H7 (cell line): ENCODE results near the gene CDO1. TPM values are rescaled to one million over a fixed set of nuclear protein-coding genes. Genes with fewer than 3 reads are reported as not detected.
"Not testable (repeated sequence)": the region's sequence is repeated elsewhere in the genome, so short reads cannot be mapped to it uniquely, and the experiment has no call there.

Experiments
- DNase-seq: peaks from one replicate; pipeline ENCODE4 v3.0.0; 2012
- H3K27me3 ChIP-seq: 2 replicates; pipeline ENCODE4 v1.6.0; 2011; ENCODE audit warnings: mild to moderate bottlenecking, low read length; ENCODE audit not compliant: control insufficient read depth, insufficient read depth
- H3K36me3 ChIP-seq: replicated peaks from 2 replicates; pipeline ENCODE4 v1.5.1; 2011; ENCODE audit warnings: low read length; ENCODE audit not compliant: control insufficient read depth, insufficient read depth
- H3K4me3 ChIP-seq: 2 replicates; pipeline ENCODE4 v1.5.1; 2011; ENCODE audit warnings: low read depth, mild to moderate bottlenecking, control low read depth, low read length, moderate library complexity; ENCODE audit not compliant: insufficient read depth
- total RNA-seq: library from RNA; depleted of rRNA; stranded (reverse); fragments of >200 nt; shearing (Covaris generic); gene quantifications from 2 replicates; pipeline ENCODE4 v1.2.3, GENCODE V29; 2014

Gene CDO1
- total RNA-seq, 1 experiment from 2014 or later = 9.2 TPM

GRCh38 chr5:115815006-115815692 is 1.3 kb downstream of the CDO1 start:
- peak; percentile 7 for DNase-seq
- no peaks in the 10 kb centered on the region for H3K36me3 ChIP-seq
- H3K27me3 ChIP-seq = peaks cover 41% of the 10 kb centered on the region
- H3K4me3 ChIP-seq = peak overlapping the region; percentile 62

DNA sequence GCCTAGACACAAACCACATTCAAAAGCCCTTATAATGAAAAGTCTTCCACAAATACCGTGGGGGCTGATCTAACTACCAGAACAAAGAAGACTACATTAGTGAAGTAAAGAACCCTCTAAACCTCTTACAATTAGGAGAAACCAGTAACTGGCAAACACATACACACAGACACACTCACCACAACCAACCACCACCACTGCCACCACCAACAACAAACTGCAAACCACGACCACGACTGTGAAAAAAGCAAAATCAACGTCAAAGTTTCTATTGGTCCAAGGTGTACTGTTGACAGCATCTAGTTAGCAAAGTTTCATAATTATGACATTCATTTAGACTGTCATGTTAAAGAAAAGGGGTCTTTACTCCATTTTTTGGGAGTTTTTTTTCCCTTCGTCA is 2.7 kb downstream of the CDO1 start:
- Histone ChIP-seq H3K27me3 (peaks cover 41% of the 10 kb centered on the region), H3K4me3 (no peak overlapping the region), H3K36me3 (no peaks in the 10 kb centered on the region)
- DNase-seq = no peak

GRCh38 chr5:115812372-115812771 is 4.1 kb downstream of the CDO1 start:
- no peak overlapping the region for H3K4me3 ChIP-seq
- H3K27me3 ChIP-seq = peaks cover 36% of the 10 kb centered on the region

DNA sequence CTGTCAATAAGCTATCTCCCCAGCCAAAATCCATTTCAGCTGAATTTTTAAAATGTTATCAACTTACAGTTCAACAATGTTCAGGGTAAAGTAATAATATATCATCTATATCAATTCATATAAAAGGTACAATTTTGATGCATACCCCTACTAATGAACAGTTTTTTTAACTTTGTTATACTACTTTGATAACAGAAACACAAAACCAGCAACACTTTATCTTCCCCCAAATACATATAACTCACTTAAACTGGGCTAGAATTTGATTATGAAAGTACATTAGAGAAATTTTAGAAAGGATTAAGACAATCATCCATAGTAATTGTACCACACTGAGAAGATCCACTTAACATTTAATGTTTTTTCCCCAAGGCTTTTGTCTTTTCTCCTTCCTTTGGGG is 5.1 kb downstream of the CDO1 start:
- H3K4me3 ChIP-seq = no peak overlapping the region
- H3K36me3 ChIP-seq = no peaks in the 10 kb centered on the region
- DNase-seq = no peak
- H3K27me3 ChIP-seq = peaks cover 29% of the 10 kb centered on the region

More at GRCh38 chr5:115812372-115812771, 4.1 kb downstream of the CDO1 start:
- no peak for DNase-seq
- no peaks in the 10 kb centered on the region for H3K36me3 ChIP-seq

- DNase-seq = no peak
- no peak overlapping the region for H3K4me3 ChIP-seq
- H3K27me3 ChIP-seq = peaks cover 22% of the 10 kb centered on the region
- no peaks in the 10 kb centered on the region for H3K36me3 ChIP-seq
Observed at GRCh38 chr5:115810761-115811160, 5.7 kb downstream of the CDO1 start.

DNA sequence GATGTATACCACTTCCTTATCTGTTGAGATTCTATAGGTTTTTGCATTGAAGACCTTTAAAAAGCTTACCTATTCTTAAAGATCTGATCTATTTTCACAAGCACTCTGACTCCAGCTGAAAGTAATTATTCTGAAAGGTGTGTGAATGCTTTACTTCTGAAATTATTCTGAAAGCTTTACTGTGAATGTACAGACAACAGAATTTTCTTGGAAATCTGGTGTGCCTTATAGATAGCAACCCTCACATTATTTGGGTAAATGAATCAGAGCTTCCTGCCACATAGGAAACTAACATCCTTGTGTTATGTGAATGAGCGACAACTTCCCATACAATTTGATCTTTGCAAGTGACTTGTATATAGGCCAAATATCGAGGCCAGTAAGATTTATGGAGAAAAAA is 6.5 kb downstream of the CDO1 start:
- no peak overlapping the region for H3K4me3 ChIP-seq
- peaks cover 14% of the 10 kb centered on the region for H3K27me3 ChIP-seq
- no peak for DNase-seq
- peaks cover 1% of the 10 kb centered on the region; the same call in 1 of the 2 replicates for H3K36me3 ChIP-seq

- not testable (repeated sequence) for H3K4me3 ChIP-seq, H3K27me3 ChIP-seq, H3K36me3 ChIP-seq, DNase-seq
Observed at GRCh38 chr5:115808066-115808465, 8.4 kb downstream of the CDO1 start.

GRCh38 chr5:115807654-115808052 is 8.8 kb downstream of the CDO1 start:
- peaks cover 1% of the 10 kb centered on the region; the same call in 1 of the 2 replicates for H3K36me3 ChIP-seq
- no peak for DNase-seq
- H3K27me3 ChIP-seq = no peaks in the 10 kb centered on the region
- no peak overlapping the region for H3K4me3 ChIP-seq

DNA sequence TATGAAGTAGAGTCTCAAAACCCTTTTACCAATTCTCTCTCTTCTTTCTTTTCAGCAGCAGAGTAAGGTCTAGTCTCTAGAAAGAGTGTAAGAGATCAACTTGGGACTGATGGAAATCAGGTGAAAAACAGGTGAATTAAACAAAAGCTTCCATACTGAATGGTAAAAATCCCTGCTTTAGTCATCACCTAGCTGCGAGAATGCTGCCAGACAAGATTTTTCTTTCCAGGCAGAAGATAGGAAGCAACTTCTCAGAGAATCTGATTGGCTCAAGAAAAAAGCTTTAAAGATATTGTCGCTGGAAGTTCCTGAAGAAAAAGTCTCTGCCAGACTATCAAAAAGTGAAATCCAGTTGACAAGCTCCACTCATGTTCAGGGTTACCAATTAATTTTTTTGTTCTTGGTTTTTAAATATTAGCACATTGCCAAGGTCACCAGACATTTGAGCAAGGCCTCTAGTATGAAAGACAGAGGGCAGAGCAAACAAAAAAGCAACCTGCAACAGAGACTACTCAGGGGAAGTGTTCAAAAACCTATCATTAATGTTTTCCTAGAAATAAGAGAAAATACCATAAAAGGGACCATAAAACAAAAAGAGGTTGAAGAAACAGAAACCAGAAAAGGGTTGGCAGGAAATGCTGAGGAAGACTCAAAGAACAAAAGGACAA is 9.3 kb downstream of the CDO1 start:
- peak; percentile 8 for DNase-seq
- Histone ChIP-seq H3K36me3 (peaks cover 1% of the 10 kb centered on the region; the same call in 1 of the 2 replicates), H3K27me3 (no peaks in the 10 kb centered on the region), H3K4me3 (no peak overlapping the region)

DNA sequence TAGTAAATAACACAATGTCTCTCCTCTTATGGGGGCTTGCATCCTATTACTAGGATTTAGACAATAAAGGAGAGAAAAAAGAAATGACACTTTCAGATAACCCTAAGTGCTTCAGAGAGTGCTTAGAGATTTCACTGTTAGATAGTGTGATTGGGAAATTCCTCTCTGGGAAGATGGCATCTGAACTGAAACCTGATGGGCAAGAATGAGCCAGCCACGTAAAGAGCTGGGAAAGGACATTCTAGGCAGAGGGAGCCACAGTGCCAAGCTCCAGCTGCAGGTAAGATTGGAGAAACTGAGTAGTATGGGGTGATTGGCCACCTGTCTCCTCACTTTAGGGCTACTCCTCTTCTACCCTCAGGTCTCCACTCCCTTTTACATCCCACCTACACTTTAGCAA is 14.5 kb downstream of the CDO1 start:
- Histone ChIP-seq H3K4me3 (no peak overlapping the region), H3K36me3 (peaks cover 1% of the 10 kb centered on the region; the same call in 1 of the 2 replicates), H3K27me3 (no peaks in the 10 kb centered on the region)
- DNase-seq = no peak

- Histone ChIP-seq H3K4me3 (no peak overlapping the region), H3K27me3 (no peaks in the 10 kb centered on the region), H3K36me3 (peaks cover 1% of the 10 kb centered on the region; the same call in 1 of the 2 replicates)
- DNase-seq = no peak
Observed at GRCh38 chr5:115801152-115801551, 15.3 kb downstream of the CDO1 start.

GRCh38 chr5:115800108-115800507 is 16.4 kb downstream of the CDO1 start:
- no peaks in the 10 kb centered on the region for H3K27me3 ChIP-seq
- peaks cover under 1% of the 10 kb centered on the region; the same call in 1 of the 2 replicates for H3K36me3 ChIP-seq
- no peak overlapping the region for H3K4me3 ChIP-seq
- no peak for DNase-seq

DNA sequence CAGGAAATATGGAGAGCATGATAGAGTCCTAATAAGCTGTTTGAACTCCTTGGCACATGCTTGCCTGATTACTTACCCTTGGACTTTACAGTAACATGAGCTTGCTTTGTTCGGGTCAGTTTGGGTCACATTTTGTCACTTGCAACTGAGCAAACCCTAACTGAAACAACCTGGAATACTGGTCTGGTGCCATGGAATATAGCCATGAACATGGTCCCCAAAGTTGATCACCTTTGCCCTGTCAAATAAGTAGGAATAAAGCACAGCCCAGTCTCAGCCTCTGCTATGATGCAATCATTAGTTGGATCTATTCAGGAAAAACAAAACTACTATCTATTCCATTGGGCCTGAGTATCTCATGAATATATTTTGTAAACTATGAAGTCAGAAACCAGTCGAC is 18.2 kb downstream of the CDO1 start:
- no peaks in the 10 kb centered on the region for H3K27me3 ChIP-seq
- H3K4me3 ChIP-seq = no peak overlapping the region
- no peaks in the 10 kb centered on the region for H3K36me3 ChIP-seq
- no peak for DNase-seq

- no peak for DNase-seq
- no peak overlapping the region for H3K4me3 ChIP-seq
- no peaks in the 10 kb centered on the region for H3K36me3 ChIP-seq
- H3K27me3 ChIP-seq = no peaks in the 10 kb centered on the region
Observed at GRCh38 chr5:115796656-115797055, 19.8 kb downstream of the CDO1 start.

DNA sequence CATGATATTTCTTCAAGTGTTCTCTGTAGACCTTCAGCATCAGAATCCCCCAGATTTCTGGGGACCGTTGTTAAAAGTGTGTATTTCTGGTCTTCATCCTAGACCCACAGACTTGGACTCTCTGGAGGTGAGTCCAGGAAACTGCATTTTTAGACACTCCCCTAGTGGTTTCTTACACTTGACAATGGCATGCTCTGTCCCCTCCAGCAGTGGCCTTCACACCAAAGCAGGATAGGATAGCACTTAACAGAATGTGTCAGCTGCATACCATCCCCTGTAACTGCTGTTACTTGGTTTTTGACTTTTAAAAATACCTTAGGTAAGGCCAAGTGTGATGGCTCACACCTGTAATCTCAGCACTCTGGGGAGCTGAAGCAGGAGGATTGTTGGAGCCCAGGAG is 20.8 kb downstream of the CDO1 start:
- Histone ChIP-seq H3K4me3 (no peak overlapping the region), H3K36me3 (no peaks in the 10 kb centered on the region), H3K27me3 (no peaks in the 10 kb centered on the region)
- DNase-seq = no peak
